T-helper 1 cell treated with Interleukin-12 subunit alpha and Interleukin-12 subunit beta and Interleukin-4 antibody, amounts not matched to agents 30 ng/mL and 1 ng/mL, for 36 hours (primary cell): ENCODE measurements around the gene CFC1. TPM values are rescaled to one million over a fixed set of nuclear protein-coding genes. Genes with fewer than 3 reads are reported as not detected.
"Not testable (repeated sequence)": the region's sequence is repeated elsewhere in the genome, so short reads cannot be mapped to it uniquely, and the experiment has no call there.

ENCODE experiments used
- intact Hi-C: fragments of 100-400 bp; cut with micrococcal nuclease; formaldehyde crosslinking; loops from one replicate; pipeline ENCODE4 v1.15.1; 2024
- total RNA-seq: library from RNA; stranded (reverse); gene quantifications from 2 replicates; pipeline ENCODE4 v1.2.3, GENCODE V29; 2022

Gene CFC1
- not detected in 2 replicates for total RNA-seq

GRCh38 chr2:130599393-130599792 is at the start of gene CFC1:
TSS of gene CFC1 (minus strand) at chr2:130599575. CDS start at chr2:130599287, 288 bp downstream.
- intact Hi-C loops, result not testable (repeated sequence)

GRCh38 chr2:130641688-130642087 is 42.3 kb upstream of the CFC1 start:
- intact Hi-C loops, result not testable (repeated sequence)

DNA sequence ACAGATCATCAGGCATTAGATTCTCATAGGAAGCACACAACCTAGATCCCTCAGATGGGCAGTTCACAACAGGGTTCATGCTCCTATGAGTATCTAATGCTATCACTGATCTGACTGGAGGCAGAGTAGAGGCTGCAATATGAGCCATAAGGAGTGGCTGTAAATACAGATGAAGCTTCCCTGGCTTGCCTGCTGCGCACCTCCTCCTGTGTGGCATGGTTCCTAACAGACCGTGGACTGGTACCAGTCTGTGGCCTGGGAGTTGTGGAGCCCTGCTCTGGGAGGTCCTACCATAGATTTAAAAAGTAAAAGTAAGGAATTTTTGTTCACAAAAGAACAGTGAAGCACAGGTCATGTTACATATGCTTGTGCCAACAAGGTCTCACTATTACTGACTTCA is 39.6 kb upstream of the CFC1 start:
- intact Hi-C loops, result not testable (repeated sequence)

DNA sequence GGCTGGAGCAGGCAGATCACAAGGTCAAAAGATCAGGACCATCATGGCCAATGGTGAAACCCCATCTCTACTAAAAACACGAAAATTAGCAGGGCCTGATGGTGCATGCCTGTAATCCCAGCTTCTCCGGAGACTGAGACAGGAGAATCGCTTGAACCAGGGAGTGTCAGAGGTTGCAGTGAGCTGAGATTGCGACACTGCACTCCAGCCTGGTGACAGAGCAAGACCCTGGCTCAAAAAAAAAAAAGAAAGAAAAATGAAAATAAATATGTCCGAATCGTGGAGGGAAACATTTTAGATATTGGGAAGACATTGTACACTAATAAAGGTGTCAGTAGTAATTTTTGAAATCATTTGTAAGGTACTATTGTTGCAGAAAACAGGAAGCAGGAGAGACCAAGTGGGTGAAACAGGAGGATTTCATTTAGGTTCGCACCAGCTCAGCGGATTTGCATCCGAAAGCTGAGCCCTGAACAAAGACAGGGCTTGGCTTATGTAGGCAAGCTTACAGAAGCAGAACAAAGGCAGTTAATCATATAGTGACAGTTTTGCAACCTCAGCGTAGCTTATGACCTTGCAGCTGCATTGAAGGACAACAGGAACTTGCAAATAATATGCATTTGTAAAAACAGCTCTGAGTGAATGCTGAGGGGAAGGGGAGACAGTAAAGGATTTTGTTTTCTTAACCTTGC is 29.6 kb upstream of the CFC1 start:
- intact Hi-C loops, result not testable (repeated sequence)

- intact Hi-C loops, result not testable (repeated sequence)
Measured at GRCh38 chr2:130611140-130611539, 11.8 kb upstream of the CFC1 start, which contains the start of gene POTEJ. TSS of gene POTEJ (plus strand) at chr2:130611440. CDS start at chr2:130611533, 93 bp downstream.

- intact Hi-C loops, result not testable (repeated sequence)
Measured at GRCh38 chr2:130610486-130610885, 11.1 kb upstream of the CFC1 start.

- intact Hi-C loops, result not testable (repeated sequence)
Measured at GRCh38 chr2:130609002-130609920, 9.9 kb upstream of the CFC1 start.

GRCh38 chr2:130608276-130609001 is 9.1 kb upstream of the CFC1 start:
- intact Hi-C loops, result not testable (repeated sequence)

DNA sequence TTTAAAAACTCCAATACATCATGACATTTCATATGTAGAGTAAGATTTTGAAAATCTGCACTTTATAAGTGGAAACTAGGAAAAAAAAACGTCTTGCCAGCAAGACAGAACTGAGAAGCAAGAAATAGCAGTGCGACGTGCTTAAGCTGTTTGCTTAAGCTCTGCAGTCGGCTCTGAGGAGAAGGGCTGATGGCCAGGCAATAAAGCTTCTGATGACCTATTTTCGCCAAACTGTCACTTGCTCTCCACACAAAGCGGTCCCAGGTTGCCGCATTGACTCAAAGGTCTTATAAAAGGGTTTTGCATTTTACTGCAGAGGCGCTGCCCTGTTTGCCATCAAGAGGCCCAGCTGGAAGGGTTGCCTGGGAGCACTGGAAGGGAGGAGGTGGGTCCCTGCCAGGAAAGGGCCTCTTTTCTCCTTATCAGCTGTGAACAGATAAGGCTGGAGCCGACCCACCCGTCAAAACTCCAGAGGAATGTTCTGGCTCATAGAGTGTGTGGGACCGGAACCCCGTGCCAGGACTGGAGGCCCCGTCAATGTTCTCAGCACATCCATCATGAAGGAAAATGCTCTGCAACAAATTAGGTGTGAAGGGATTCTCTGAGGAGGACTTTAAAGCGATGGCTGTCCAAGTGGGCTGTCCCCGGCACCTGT is 2.4 kb upstream of the CFC1 start:
- intact Hi-C loops, result not testable (repeated sequence)

DNA sequence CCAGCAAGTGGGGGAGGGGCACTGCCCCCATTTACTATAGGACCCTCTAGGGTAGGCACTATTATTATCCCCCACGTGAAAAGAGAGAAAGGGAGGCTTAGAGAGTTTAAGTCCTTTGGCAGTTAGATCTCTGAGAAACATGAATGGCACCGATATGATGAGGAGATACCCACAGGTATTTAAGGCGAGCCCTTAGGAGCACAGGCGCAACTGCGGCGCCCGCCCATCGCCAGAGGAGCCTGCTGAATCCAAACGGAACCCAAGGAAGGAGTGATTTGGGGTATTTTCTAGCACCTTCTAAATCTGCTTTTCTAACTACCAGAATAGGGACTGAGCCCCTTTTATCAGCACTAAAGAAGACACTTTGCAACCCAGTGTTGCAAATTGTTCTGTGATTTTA is 551 bp upstream of the CFC1 start:
- intact Hi-C loops, result not testable (repeated sequence)

DNA sequence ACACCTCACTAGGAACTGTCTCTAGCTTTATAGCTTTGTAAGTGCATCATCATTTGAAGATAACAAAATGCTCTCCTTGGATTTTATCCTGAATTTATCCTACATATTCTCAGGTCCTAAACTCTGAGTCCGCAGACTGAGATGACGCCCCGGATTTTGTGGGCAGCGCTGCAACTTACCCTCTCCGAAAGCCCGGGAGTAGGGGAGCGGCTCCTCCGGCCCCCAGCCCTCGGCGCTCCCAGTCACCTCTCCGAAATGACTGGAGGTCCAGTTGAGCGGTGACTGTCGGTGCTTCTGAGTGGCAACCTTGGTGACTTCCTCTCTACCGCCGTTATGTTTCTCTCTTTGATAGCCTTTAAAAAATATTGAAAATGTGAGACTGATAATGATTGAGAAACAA is 912 bp downstream of the CFC1 start:
- intact Hi-C loops, result not testable (repeated sequence)

- intact Hi-C loops, result not testable (repeated sequence)
Measured at GRCh38 chr2:130597994-130598393, 1.4 kb downstream of the CFC1 start.

GRCh38 chr2:130596757-130597156 is 2.6 kb downstream of the CFC1 start:
- intact Hi-C loops, result not testable (repeated sequence)

DNA sequence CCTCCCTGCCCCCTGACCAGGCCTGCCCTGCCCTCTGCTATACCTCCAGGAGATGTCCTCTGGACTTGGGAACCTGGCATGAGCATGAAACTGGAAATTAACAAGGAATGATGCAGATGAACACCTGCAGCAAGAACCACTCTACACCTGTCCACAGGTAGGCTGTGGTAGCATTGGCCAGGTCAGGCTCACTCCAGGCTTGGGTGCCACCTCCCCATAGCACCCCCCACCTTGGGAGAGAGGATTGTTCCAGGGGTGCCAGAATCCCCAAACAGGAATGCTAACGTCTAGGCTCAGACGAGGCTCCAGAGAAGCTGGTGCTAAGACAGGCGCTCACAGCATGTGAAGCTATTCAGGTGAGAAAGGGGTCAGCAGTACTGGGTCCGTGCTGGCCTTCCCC is 5.4 kb downstream of the CFC1 start:
- intact Hi-C loops, result not testable (repeated sequence)

DNA sequence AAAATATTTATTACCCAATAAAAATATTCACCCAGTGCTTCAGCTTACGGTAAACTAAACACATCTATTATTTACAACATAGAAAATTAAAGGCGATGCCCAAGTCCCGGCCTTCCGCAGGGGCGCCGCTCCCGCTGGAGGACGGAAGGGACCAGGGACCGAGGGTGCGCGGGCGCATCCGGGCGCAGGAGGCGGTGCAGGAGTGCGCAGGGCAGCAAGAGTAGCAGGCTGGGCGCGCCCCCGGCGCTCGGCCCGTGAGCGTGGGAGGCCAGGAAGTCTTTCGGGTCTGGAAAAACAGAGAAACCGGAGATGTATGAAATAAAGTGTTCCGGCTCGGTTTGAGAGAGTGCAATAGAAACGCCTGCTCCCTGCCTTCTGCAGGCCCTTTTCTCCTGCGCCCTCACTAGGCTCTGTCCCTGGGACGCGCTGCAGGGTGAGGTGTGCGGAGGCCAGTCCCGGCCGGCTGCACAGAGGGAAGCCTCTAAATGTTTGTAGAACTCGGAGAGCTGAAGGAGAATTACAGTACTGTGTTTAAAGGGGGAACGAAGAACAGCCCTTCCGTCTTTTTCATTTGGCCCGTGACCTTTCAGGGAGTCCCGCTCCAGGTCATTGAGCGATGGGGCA is 6.5 kb downstream of the CFC1 start:
- intact Hi-C loops, result not testable (repeated sequence)

DNA sequence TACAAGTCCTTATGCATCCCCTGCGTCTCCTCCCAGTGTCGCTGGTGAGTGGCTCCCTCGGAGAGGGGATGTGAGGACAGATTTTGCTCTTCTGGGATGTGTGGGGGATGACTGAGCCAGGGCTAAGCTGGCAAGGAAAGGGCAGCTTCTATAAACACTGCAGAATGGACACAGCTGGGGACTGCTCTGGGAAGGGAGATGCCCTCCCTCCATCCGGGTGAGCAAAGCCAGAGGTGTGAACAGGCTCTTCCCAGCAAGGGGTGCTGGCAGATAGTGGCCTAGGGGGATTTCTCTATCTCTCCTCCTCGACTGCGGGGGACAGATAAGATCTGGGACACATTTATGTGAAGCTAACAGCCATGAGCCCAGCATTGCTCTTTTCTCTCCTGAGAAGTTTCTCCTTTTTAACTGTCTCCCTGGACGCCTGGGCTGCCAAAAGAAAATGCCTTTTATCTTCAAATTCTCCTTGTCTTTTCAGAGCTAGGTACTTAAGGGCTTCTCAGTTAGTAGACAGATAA is 8.5 kb downstream of the CFC1 start:
- intact Hi-C loops, result not testable (repeated sequence)

GRCh38 chr2:130590170-130590841 is 9.1 kb downstream of the CFC1 start:
- intact Hi-C loops, result not testable (repeated sequence)

- intact Hi-C loops, result not testable (repeated sequence)
Measured at GRCh38 chr2:130588688-130589458, 10.5 kb downstream of the CFC1 start.

DNA sequence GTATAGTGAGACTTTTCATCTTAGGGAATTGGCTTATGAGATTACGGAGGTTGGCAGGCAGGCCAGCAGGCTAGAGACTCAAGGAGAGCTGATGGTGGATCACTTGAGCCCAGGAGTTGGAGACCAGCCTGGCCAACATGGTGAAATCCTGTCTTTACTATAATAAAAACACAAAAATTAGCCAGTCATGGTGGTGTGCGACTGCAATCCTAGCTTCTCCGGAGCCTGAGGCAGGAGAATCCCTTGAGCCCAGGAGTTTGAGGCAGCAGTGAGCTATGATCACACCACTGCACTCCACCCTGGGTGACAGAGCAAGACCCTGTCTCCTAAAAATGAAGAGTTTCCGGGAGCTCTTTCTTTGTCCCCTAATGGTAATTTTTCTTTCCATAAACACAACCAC is 14.6 kb downstream of the CFC1 start:
- intact Hi-C loops, result not testable (repeated sequence)
